Measurements from ENCODE around the gene MKKS. TPM values are rescaled to one million over a fixed set of nuclear protein-coding genes. Genes with fewer than 3 reads are reported as not detected.
A peak's percentile ranks its signal among the peaks of the same experiment; 100 is the strongest.
"Not testable (repeated sequence)": the region's sequence is repeated elsewhere in the genome, so short reads cannot be mapped to it uniquely, and the experiment has no call there.

The MKKS gene
- total RNA-seq, 2 donors from 2014 or later: 2.2 to 6.4 TPM

DNA sequence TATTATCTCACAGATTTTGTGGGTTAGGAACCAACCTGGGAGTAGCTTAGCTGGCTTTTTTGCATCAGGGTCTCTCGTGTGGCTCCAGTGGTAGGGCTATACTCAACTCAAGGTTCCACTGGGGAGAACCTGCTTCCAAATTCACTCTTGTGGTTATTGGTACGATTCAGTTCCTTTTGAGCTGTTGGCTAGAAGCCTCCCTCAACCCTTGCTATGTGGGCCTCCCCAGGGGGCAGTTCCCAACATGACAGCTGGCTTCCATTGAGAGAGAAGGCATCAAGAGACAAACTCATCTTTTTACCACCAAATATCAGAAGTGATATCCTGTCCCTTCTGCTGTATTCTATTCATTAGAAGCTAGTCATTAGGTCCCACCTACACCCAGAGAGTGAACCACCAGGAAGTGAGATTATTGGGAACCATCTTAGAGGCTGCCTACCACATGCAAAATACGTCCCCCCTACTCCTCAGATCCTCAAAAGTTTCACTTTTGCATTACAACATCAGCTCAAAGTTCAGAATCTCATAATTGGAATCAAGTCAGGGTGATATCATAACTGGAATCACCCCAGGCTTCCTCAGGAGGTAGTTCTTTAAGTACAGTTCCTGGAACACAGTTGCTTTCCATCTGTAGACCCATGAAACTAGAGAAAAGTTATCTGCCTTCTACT, 30.9 kb downstream of the MKKS start:
- H3K36me3 Mint-ChIP-seq: peaks cover 0 to 6% of the 10 kb centered on the region in 2 donors

DNA sequence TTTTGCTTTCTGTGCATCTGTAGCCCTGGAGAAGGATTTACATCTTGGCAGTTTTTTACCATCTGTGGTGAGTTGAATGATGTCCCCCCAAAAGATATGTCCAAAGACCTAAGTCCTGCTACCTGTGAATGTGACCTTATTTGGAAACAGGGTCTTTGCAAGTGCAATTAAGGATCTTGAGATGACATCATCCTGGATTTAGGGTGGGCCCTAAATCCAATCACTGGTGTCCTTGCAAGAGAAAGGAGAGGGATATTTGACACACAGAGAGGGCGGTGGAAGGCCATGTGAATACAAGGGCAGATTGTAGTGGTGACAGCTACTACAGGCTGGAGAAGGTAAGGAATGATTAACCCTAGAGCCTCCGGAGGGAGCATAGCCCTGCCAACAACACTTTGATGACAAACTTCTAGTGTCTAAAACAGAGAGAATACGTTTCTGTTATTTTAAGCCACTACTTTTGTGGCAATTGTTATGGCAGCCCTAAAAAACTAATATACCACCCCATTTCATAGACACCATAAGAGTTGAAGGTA, 35.1 kb downstream of the MKKS start:
- ATAC-seq (no peak), DNase-seq (ENCODE audit: low spot score in 2 of 2) (no peak)
- Mint-ChIP-seq H3K27ac (no peak overlapping the region), H3K9me3 (peaks cover 0 to 4% of the 10 kb centered on the region in 2 donors), H3K36me3 (peaks cover 0 to 6% of the 10 kb centered on the region in 2 donors)

More for the DNA sequence above, 30.9 kb downstream of the MKKS start:
- peak overlapping the region in 1 of 2 donors; percentile 39 for H3K27ac Mint-ChIP-seq
- peak in 1 of 2 donors; percentile 52 for ATAC-seq
- H3K9me3 Mint-ChIP-seq: peaks cover 0 to 4% of the 10 kb centered on the region in 2 donors
- DNase-seq (ENCODE audit: low spot score in 2 of 2): no peak

DNA sequence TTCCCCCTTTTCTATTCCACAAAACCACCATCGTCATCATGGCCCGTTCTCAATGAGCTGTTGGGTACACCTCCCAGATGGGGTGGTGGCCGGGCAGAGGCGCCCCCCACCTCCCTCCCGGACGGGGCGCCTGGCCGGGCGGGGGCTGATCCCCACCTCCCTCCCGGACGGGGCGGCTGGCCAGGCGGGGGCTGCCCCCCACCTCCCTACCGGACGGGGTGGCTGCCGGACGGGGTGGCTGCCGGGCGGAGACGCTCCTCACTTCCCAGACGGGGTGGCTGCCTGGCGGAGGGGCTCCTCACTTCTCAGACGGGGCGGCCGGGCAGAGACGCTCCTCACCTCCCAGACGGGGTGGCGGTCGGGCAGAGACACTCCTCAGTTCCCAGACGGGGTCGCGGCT, 39.3 kb downstream of the MKKS start:
- not testable (repeated sequence) for DNase-seq (ENCODE audit: low spot score in 2 of 2); H3K27ac Mint-ChIP-seq; H3K9me3 Mint-ChIP-seq; ATAC-seq; H3K36me3 Mint-ChIP-seq

DNA sequence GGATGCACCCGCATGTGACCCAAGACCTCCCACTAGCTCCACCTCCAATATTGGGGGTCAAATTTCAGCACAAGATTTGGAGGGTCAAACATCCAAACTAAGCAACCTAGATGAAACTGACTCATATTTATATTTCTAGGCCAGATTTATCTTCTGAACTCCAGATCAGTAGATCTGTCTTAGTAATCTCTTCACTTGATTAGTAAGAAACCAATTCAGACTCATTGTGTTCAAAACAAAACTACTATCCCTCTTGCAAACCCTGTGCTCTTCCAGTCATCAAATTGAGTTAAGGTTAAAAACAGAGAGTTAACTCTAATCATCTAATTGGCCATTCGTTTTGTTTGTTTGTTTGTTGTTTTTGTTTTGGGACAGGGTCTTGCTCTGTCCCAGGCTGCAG, 43.3 kb downstream of the MKKS start:
- H3K9me3 Mint-ChIP-seq: no peaks in the 10 kb centered on the region
- H3K36me3 Mint-ChIP-seq: no peaks in the 10 kb centered on the region
- no peak for DNase-seq (ENCODE audit: low spot score in 2 of 2)
- no peak overlapping the region for H3K27ac Mint-ChIP-seq
- ATAC-seq: peak in 1 of 2 donors; percentile 61

DNA sequence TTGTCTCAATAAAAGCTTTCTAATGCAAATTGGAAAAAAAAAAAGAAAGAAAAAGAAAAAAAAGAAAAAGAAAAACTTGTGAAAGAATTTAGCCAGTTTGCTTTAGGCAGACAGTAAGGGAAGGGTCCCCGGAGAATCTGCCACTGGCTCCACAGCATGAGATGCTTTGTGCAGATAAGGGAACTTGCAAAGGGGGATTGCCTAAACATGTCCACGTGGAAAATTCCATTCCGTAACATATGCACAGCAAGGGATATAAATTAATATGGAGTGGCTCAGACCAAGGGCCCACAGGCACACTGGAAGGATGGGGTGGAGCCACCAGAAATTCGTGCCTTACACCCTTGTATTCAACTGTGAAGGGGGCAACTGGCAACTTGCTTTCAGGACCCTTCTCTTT, 45.4 kb downstream of the MKKS start:
- DNase-seq (ENCODE audit: low spot score in 2 of 2): no peak
- H3K36me3 Mint-ChIP-seq: no peaks in the 10 kb centered on the region
- ATAC-seq: no peak

DNA sequence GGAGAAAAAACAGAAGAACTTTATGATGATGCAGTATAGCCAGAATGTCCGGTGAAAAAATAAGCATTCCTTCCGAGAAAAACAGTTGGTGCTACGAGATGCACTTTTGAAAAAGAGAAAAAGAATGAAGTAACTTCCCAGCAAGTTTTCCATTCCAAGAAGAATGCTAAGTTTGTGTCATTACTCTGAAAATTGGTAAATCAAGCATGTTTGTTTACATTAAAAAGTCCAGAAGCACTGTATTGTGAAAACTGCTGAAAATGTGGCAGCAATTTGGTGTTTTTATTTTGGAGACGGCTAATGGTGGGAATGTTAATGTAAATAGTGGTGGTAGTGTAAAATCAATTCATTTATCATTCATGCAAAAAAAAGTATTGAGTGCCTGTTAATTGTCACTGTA, 46.3 kb downstream of the MKKS start:
- H3K27ac Mint-ChIP-seq: no peak overlapping the region
- H3K9me3 Mint-ChIP-seq: no peaks in the 10 kb centered on the region
- no peak for DNase-seq (ENCODE audit: low spot score in 2 of 2)
- H3K36me3 Mint-ChIP-seq: no peaks in the 10 kb centered on the region
- no peak for ATAC-seq

More for the DNA sequence above, 45.4 kb downstream of the MKKS start:
- H3K9me3 Mint-ChIP-seq: no peaks in the 10 kb centered on the region
- H3K27ac Mint-ChIP-seq: no peak overlapping the region

DNA sequence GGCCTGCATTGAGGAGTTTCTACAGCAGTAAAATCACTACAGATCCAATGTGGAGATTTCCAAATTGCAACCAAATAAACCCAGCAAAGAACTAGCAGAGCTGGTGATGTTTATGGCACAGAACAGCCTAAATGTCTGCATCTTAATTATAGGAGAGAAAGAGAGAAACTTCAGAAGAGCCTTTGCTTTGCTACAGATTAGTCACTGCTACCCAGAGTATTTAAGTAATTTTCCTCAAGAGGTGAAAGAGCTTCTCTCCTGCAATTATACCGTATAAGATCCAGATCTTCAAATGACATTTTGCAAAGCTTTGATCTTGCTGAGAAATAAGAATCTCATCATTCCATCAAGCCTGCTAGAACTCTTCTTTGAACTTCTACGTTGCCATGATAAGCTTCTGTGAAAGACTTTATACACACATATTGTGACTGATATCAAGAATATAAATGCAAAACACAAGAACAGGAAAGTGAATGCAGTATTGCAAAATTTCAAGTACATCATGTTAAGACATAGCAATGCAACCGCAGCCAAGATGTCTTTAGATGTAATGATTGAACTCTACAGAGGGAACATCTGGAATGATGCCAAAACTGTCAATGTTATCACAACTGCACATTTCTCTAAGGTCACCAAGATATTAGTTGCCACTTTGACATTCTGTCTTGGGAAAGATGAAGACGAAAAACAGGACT, 48.0 kb downstream of the MKKS start:
- ATAC-seq (peak in 1 of 2 donors; percentile 78), DNase-seq (ENCODE audit: low spot score in 2 of 2) (no peak)
- Mint-ChIP-seq H3K9me3 (no peaks in the 10 kb centered on the region), H3K27ac (no peak overlapping the region), H3K36me3 (no peaks in the 10 kb centered on the region)

DNA sequence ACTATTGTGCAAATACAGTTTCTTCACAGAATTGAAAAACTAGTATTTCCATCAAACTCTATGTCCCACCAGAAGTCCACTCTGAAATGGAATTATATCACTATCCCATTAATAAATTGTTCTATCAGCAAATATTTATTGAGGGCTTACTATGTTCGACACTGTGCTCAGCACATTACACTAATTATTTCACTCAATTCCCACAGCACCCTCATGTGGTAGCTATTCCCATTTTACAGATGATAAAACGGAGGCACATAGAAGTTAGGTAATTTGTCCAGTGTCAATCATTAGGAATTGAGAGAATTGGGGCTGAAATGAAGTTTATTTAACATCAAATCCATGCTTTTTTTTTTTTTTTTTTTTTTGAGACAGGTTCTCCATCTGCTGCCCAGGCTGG, 52.5 kb downstream of the MKKS start:
- H3K27ac Mint-ChIP-seq: no peak overlapping the region
- no peak for DNase-seq (ENCODE audit: low spot score in 2 of 2)
- no peak for ATAC-seq
- H3K36me3 Mint-ChIP-seq: peaks cover 2 to 3% of the 10 kb centered on the region in 2 donors
- H3K9me3 Mint-ChIP-seq: peaks cover 2 to 3% of the 10 kb centered on the region in 2 donors

DNA sequence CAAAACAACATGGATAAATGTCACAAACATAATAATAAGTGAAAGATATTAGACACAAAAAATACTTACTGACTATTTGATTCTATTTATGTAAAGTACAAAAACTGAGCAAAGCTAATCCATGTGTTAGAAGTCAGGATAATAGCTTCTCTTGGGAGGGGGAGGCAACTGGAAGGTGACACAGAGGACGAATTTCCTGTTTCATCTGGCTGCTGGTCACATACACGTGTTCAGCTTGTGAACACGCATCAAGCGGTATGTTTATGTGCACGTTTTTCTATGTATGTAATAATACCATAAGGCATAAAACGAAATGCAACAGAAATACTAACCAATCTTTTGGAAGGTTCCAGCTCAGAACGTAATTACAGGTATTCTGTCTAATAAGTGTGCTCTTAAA, 54.3 kb downstream of the MKKS start:
- Mint-ChIP-seq H3K36me3 (peaks cover 8% of the 10 kb centered on the region in 2 donors), H3K9me3 (peaks cover 6 to 8% of the 10 kb centered on the region in 2 donors), H3K27ac (no peak overlapping the region)
- DNase-seq (ENCODE audit: low spot score in 2 of 2) (no peak), ATAC-seq (no peak)

DNA sequence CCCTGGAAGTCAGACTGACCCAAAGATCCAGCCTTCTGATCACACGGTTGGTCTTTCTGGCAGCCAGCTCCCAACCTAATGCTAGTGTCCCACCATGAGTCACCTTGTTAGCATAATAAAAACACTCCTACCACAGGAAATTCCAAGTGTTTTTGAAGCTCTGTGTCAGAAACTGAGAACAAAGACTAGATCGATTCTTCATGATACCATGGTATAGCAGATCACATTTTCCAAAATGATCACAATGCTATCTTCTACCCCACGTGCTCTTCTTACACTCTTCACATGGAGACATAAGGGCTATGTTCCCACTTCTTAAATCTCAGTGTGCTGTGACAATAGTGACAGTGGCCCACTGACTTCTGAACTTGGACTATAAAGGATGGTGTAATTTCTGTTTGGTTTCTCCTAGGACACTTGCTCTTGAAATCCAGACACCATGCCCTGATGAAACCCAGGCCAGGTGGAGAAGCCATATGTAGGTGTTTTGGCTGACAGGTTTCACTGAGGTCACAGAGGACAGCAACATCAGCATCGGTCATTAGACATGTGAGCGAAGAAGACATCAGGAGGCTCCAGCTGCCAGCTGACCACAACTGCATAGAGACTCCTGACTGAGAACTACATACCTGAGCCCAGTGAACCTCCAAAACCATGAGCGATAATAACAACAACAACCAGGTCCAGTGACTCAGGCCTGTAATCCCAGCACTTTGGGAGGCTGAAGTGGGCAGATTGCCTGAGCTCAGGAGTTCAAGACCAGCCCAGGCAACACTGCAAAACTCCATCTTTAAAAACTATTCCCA, 57.5 kb downstream of the MKKS start:
- Mint-ChIP-seq H3K36me3 (peaks cover 8% of the 10 kb centered on the region in 2 donors), H3K9me3 (peaks cover 10 to 13% of the 10 kb centered on the region in 2 donors), H3K27ac (no peak overlapping the region)
- ATAC-seq: no peak
- no peak for DNase-seq (ENCODE audit: low spot score in 2 of 2)

DNA sequence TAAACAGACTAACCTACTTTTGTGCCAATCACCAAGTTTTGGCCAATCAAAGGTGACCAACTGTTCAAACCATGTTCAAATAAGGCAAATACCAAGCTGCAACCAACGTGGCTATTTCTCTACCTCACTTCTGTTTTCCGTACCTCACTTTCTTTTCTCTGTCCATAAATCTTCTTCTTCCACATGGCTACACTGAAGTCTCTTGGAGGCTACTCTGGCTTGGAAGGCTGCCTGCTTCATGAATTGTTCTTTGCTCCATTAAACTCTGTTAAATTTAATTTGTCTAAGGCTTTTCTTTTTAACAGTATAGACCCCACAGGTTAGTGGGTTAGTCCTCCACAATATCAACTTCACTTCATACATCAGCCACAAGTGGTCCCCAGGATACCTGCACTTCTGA, 58.8 kb downstream of the MKKS start:
- no peak for ATAC-seq
- peaks cover 10 to 13% of the 10 kb centered on the region in 2 donors for H3K9me3 Mint-ChIP-seq
- peaks cover 8% of the 10 kb centered on the region in 2 donors for H3K36me3 Mint-ChIP-seq
- no peak for DNase-seq (ENCODE audit: low spot score in 2 of 2)
- no peak overlapping the region for H3K27ac Mint-ChIP-seq

DNA sequence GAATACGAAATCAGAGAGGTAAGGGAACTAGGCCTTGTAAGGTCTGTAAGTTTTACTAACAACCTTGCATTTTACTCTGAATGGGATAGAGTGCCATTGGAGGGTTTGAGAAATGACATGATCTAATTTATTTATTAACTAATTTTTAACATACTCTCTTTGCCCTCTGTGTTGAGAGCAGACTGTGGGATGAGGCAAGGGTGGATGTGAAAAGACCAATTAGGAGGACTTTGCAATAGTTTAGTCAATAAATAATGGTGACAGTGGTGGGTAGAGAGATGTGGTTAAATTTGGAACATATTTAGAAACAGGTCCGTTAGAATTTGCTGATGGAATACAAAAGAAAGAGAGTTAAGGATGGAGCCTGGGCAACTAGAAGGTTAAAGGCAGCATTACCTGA, 60.0 kb downstream of the MKKS start:
- DNase-seq (ENCODE audit: low spot score in 2 of 2) (no peak), ATAC-seq (no peak)
- H3K27ac Mint-ChIP-seq: no peak overlapping the region
- peaks cover 10 to 13% of the 10 kb centered on the region in 2 donors for H3K9me3 Mint-ChIP-seq
- H3K36me3 Mint-ChIP-seq: peaks cover 8% of the 10 kb centered on the region in 2 donors

DNA sequence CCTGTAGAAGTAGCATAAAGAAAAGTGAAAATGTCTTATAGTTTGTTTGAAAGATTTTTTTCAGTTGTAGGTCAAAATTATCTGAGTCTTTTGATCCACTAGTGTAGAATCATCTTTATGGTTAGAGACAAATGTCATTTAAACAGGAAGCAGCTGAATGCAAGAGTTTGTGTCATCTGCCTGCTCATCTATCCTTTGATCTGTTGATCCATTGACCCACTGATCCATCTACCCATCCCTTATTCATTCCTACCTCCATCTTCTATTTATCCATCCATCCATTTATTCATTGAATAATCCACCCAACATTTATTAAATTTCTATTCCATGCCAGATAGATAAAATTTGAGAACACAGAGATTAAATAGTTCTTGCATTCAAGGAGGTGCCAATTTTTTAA, 62.6 kb downstream of the MKKS start:
- no peak for ATAC-seq
- peaks cover 5 to 6% of the 10 kb centered on the region in 2 donors for H3K36me3 Mint-ChIP-seq
- H3K27ac Mint-ChIP-seq: no peak overlapping the region
- no peak for DNase-seq (ENCODE audit: low spot score in 2 of 2)
- H3K9me3 Mint-ChIP-seq: peaks cover 9 to 10% of the 10 kb centered on the region in 2 donors

DNA sequence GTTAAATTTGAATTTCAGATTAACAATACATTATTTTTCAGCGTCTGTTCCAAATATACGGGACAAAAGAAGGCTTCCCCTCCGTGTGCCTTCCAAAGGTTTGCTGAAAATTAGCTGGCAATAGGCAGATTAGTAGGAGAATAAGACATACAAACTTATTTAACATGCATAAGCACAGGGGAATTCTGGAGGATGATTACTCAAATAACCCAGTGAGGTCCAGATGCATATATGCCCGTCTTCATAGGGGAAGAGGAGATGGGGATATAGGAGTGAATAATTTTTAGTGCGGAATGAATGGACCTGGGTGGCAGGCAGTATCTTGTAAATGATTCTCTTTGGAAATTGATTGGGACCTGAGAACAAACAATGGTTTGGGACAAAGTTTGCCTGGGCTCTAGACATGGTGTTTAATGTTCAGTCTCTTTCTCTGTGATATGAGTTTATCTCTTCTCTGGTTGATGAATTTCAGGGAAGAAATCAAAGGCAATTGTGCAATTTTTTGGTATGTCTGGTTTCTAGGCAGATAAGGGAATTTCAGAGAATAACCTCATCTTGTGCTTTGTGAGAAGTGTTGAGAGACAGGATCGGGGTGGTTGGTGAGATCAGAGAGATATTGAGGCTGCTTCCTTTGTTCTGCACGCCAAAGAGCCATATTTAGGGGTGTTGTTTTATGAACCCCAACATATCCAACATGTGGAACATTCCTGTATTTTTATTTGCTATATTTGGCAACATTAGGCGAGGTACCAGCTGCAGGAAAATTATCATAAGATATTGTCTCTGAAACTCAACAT, 63.7 kb downstream of the MKKS start:
- Mint-ChIP-seq H3K36me3 (no peaks in the 10 kb centered on the region), H3K9me3 (peaks cover 4 to 5% of the 10 kb centered on the region in 2 donors)
- ATAC-seq: no peak

DNA sequence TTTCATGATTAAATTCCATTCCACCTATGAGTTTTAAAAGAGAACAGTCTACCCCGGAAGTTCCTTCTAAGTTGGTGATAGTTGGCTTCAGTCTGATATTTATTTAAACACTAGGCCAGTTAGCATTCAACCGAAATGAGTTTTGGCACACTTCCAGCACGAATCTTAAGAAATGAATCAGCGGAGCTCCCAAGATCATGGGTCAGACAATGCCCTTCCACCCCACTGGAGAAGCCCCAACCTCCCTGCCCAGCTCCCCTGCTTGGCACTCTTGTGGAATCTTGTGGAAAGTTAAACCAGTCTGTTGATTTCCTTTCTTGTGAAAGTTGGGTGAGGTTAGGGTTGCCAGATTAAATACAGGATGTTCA, 64.3 kb downstream of the MKKS start:
- H3K27ac Mint-ChIP-seq: no peak overlapping the region
- peaks cover 4 to 5% of the 10 kb centered on the region in 2 donors for H3K9me3 Mint-ChIP-seq
- no peaks in the 10 kb centered on the region for H3K36me3 Mint-ChIP-seq
- DNase-seq (ENCODE audit: low spot score in 2 of 2) (no peak), ATAC-seq (no peak)

More for the DNA sequence above, 63.7 kb downstream of the MKKS start:
- DNase-seq (ENCODE audit: low spot score in 2 of 2): no peak
- no peak overlapping the region for H3K27ac Mint-ChIP-seq

DNA sequence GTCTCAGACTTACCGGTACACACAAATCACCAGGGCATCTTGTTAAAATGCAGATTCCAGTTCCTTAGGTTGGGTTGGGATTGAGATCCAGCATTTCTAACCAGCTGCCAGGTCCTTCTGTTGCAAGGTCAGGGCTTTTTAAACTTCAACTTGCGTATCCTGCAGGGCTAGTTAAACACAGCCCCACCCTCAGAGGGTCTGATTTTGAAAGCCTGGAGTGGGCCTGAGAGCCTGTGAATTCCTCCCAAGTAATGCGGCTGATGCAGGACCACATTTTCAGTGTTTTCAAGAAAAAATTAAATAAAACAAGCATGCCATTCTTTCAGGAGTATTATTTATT, 65.3 kb downstream of the MKKS start:
- Mint-ChIP-seq H3K9me3 (peaks cover 4 to 5% of the 10 kb centered on the region in 2 donors), H3K36me3 (no peaks in the 10 kb centered on the region), H3K27ac (no peak overlapping the region)
- ATAC-seq (no peak), DNase-seq (ENCODE audit: low spot score in 2 of 2) (no peak)
